GM21360 (cell line): ENCODE data around the gene DCLRE1C.
"Not testable (repeated sequence)": the region's sequence is repeated elsewhere in the genome, so short reads cannot be mapped to it uniquely, and the experiment has no call there.

ENCODE experiments used
- ATAC-seq: cut with Tn5 transposase; IDR thresholded peaks from one replicate; pipeline ENCODE4 v1.9.1; 2021; ENCODE audit warnings: mild to moderate bottlenecking, moderate library complexity; ENCODE audit not compliant: unreplicated experiment

Gene DCLRE1C

GRCh38 chr10:14954001-14954770 is at the start of gene DCLRE1C:
Gene DCLRE1C (minus strand): TSS chr10:14954096. CDS start chr10:14954010, 86 bp downstream.
- ATAC-seq = peak; percentile 81

GRCh38 chr10:14995964-14996565 is 42.2 kb upstream of the DCLRE1C start:
- no peak for ATAC-seq

DNA sequence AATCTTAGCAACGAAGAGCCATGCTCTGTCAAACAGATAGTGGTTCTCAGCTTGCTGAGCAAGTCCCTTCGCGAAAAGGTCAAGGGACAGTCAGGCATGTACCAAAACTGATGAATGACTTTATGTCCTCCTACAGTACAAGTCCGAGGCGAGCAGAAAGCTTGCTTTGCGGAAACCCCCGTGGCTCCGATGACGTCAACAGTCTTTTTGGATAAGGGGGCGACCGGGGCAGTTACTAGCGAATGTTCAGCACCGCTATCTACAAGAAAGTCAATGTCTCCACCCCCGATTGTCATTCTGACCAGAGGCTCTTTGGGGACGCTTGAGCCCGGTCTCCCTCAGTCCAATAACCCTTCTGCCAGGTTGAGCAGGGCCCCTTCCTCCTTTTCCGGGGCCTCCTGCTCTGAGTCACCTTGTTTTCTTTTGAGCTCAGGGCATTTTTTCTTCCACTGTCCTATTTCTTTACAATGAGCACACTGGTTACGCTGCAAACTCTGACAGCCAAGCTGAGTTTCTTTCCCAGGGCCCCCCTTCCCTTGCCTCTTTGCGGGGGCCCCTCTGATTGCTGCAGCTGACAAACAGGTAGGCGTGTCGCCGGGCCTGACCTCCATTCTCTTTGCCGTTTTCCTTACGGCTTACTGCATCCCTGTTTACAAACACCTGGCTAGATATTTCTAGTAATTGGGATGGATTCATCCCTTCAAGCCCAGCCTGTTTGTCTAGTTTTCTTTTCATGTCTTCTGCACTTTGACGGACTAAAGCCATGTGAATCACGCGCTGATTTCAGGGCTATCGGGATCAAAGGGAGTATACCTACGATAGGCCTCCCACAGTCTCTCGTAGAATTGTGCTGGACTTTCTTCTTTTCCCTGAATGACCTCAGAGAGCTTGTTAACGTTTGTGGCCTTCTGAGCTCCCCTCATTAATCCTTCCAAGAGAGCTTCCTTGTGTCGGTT is 39.9 kb upstream of the DCLRE1C start:
- not testable (repeated sequence) for ATAC-seq

DNA sequence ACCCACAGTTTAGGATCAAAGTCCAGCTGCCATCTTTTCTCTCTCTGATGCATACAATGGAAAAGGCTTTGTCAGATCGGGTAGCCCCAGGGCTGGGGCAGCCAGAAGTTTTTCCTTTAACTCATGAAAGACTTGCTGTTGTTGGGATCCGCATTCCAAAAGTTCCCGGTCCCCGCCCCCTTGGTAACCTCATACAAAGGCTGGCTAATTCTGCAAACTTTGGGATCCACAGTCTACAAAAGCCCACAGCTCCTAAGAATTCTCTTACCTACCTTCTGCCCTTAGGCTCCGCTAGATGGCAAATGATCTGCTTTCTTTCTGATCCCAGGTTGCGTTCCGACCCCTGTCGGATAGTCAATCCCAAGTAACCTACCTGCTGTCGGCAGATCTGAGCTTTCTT is 38.4 kb upstream of the DCLRE1C start:
- not testable (repeated sequence) for ATAC-seq

DNA sequence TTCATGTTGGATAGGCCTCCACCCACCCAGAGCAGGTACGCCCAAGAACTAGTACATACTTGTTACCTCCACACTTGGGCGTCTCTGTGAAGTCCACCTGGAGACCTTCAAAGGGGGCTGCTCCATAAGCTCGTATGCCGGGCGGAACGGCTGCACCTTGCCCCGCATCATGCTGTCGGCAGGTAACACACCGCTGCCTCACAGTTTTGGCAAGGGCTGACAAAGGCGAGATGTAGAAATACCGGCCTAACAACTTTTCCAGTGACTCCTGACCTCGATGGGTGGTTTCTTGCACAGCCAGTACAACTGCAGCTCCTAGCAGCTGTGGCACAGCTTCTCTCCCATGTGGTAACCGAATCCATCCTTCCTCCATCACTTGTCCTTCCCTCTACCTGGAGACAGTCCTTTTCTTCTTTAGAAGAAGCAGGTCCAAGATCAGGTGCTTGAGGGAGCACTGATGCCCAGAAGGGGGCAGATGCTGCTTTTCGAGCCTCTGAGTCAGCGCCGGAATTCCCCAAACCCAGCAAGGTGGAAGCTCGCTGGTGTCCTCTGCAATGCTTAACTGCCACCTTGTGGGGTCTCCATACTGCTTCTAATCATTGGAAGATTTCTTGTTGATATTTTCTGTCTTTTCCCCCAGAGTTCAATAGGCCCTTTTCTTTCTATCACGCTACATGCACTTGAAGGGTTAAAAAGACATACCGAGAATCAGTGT is 37.3 kb upstream of the DCLRE1C start:
- not testable (repeated sequence) for ATAC-seq

DNA sequence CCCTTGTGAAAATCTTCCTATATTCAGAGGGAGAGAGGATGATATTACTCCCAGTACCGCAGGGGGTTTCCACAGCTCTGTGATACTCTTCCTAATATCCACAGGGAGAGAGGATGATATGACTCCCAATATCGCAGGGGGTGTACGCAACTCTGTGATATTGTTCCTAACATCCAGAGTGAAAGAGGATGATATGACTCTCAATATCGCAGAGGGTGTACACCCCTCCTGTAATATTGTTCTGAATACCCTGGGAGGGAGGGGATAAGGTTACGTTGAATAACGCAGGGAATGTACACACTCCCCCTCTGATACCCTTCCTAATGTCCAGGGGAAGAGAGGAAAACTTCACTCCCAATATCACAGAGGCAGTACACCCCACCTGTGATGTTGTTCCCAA is 35.7 kb upstream of the DCLRE1C start:
- not testable (repeated sequence) for ATAC-seq

DNA sequence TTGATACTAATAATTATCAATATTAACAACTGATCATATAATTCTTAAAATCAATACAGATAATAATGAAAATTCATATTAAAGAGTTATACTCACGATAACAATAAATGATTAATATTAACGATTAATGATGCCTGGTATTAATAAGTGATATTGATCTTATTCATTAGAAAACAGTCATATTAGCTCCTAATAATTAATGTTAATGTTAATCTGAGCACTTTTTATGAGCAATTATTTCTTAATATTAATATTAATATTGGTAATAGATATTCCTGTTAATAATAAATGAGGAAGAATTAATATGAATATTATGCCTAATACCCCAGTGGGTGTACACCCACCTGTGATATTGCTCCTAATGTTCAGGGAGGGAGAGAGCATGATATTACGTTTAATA is 28.8 kb upstream of the DCLRE1C start:
- no peak for ATAC-seq

GRCh38 chr10:14975672-14976273 is 21.9 kb upstream of the DCLRE1C start:
- no peak for ATAC-seq

DNA sequence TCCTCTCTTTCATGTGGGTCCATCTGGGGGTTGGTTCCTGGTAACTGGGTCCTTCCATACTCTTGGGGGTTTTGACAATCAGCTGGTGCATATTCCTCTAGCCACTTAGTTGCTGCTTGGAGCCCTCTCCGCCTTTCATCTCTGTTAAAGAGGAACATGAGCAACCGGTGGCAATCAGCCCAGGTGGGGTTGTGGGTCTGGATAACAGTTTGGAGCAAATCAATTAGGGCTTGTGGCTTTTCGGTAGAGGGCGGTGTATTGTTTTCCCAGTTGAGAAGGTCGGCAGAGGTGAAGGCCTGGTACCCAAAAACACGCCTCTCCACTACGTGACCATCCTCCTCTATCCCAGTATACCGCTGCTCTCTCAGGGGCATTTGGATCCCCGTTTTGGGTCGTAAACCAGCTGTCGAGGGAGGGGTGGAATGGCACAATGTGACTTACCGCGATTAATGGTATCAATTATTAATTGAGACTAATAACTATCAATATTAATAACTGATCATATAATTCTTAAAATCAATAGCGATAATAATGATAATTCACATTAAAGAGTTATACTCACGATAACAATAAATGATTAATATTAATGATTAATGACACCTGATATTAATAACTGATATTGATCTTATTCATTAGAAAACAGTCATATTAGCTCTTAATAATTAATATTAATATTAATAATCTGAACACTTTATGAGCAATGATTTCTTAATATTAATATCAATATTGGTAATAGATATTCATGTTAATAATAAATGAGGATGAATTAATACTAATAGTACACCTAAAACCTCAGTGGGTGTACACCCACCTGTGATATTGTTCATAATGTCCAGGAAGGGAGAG is 20.5 kb upstream of the DCLRE1C start:
- not testable (repeated sequence) for ATAC-seq

GRCh38 chr10:14971867-14972448 is 18.1 kb upstream of the DCLRE1C start:
- no peak for ATAC-seq

GRCh38 chr10:14967897-14968296 is 14.0 kb upstream of the DCLRE1C start:
- no peak for ATAC-seq

DNA sequence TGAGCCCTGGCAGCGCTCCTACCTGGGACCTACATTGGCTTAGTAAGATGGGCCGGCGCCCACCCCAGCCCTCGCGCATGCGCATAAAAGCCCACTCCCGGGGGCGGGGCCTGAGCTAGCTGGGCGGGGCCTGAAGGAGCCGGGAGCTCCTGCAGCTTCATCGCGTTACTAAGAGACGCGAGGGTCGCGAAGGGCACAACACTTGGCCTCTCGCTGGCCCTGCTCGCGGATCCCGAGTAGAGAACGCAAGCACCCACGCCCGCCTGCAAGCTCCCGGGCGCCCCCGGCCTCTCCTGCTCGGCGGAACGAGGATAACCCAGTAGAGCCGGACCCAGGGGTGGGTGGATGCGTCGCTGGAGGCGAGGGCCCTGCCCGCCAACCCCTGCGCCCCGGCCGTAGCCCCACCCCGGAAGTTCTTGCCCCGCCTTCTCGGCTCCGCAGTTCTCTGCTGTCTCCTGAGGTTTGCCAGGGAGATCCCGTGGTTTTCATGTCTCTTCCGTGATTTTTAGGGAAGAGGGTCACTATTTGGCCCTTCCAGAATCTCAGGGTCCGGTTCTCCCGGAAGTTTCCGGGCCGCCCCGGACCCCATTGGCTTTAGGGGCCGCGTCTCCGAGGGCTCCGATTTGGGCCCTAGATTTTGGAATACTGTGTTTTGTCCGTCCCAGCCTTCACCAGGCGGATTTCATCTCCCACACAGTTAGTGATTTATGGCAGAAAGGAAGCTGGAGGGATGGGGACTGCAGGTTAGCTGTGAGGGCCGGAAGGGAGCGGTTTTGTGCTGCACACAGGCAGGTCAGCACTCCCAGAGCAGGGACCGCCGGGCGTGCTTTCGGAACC is 5.5 kb upstream of the DCLRE1C start, which contains the start of gene MEIG1:
Gene MEIG1 (plus strand): TSS at position 168 of the 837 bp plus-strand sequence. CDS start 7,081 bp downstream, outside the sequence.
- peak; percentile 76 for ATAC-seq

DNA sequence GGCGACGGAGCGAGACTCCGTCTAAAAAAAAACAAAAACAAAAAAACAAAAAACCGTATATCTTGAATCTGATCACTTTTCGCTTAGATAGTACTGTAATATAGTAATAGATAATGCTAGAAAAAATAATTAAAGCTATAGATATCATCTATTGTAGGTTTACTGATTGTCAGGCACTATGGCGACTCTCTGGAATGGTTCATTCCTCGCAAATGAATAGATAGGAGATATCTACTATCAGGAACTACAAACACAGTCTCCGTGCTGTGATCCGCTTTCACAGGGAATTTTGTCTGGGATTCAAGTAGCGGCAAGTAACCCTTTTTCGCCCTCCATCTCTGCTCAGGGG is 5.0 kb upstream of the DCLRE1C start:
- ATAC-seq = no peak

DNA sequence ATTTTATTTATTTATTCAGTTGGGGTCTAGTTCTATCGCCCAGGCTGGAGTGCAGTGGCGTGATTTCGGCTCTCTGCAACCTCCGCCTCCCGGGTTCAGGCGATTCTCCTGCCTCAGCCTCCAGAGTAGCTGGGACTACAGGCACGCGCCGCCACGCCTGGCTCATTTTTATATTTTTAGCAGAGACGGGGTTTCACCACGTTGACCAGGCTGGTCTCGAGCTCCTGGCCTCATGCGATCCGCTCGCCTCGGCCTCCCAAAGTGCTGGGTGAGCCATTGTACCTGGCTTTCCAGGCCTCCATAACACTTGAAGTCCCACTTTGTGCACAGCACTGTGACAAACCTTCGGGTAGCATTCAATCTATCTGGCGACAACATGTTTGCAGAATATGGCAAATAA is 1.0 kb upstream of the DCLRE1C start:
- ATAC-seq = no peak

DNA sequence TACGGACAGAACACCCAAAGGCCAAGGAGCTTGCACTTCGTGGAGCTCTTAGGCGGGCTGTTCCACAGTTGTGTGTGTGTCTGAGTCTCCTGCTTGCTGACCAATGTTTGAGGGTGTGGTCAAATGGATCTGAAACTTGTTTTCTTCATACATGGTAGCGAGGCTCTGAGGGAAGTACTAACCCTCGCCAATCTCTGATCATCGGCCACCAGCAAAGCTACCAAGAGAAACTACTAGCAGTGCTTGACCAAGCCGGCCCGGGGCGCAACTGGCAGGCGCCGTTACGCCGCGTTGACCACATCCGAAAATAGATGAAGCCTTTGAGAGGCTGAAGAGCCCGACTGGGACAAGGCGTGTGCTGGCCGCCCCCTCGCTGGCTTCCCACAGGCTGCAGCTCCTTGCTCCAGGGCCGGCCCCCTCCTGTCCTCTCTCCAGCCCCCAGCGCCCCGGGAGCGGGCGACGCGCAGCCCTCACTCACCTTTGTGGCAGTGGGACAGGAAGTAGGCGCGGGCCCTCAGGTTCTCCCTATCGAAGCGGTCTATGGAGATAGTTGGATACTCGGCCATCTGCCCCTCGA is 384 bp downstream of the DCLRE1C start:
- peak; percentile 22 for ATAC-seq

DNA sequence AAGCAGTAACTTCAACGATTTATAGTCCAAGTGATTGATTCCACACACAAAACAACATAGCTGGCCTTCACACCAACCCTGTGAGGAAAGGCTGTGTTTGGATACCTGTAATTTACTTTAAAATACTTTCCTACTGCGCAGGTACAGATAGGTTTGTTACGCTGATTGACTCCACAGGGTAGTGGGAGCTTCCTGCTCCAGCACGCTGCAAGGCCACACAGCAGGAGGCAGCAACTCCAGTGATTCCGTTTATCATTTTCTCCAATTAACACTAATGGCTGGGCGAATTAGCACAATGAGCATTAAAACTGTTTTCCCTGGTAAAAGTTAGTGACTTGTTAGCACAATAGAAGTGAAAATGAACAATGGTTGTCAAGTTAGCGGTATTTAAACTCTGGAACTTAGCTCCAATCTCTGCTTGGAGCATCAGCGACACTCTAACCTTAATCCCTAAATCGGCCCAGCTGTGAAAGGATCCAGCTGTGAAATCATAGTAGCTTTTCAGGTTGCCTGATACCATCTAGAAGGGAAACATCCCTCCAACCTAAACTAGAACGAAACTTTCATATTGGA is 959 bp downstream of the DCLRE1C start:
- no peak for ATAC-seq

DNA sequence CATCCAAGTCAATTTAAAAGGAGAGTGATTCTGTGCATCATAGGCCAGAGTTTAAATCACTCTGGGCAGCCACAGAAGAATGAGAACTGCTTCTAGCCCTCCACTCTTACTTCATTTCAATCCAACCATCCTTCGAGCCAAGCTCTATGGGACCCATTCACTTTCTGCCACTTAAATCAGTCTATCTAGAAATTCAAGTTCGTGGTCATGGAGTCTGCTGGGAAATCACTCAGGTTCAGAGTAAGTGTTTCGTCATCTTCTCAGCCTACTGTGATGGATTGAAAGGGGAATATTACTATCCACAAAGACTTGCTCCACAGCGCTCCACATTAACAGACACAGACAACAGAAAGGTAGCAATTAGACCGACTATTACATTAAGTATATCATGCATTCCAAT is 4.6 kb downstream of the DCLRE1C start:
- ATAC-seq = no peak
